ENCODE data around the gene HTT.

- no peak for TF ChIP-seq CTCF (IDR thresholded peaks at IDR 0.05; ENCODE audit: low read length)
- TF ChIP-seq EZH2 (optimal IDR thresholded peaks at IDR 0.05; ENCODE audit: low read depth, low read length): no peak
Observed at GRCh38 chr4:3232001-3232400, 157.5 kb downstream of the HTT start.
